Measurements from ENCODE around the gene MED22.

DNA sequence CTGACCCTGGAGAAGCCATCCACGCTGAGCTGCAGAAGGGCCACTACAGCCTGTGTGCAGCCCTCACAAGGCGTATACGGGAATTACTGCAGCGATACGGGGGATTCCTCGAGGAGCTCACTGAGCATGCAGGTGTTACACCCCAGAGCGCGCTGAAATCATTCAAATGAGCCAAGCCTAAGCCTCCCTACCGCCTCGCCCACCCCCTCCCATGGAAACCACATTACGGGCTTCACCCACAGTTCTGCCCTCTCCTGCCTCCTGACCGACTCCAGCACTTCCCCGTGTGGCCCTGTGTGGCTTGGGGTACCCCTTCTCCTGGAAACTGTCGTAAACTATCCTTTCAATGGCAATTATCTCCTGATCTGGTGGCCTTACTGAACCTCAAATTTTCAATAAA lies 25.2 kb downstream of the MED22 start:
- TF ChIP-seq POLR2A (IDR thresholded peaks at IDR 0.05) (no peak), CTCF (IDR thresholded peaks at IDR 0.05) (no peak)
